ENCODE measurements around the gene COL27A1. TPM values are rescaled to one million over a fixed set of nuclear protein-coding genes. Genes with fewer than 3 reads are reported as not detected.

Gene COL27A1
- total RNA-seq, 1 donor from 2014 or later: 61.4 TPM

DNA sequence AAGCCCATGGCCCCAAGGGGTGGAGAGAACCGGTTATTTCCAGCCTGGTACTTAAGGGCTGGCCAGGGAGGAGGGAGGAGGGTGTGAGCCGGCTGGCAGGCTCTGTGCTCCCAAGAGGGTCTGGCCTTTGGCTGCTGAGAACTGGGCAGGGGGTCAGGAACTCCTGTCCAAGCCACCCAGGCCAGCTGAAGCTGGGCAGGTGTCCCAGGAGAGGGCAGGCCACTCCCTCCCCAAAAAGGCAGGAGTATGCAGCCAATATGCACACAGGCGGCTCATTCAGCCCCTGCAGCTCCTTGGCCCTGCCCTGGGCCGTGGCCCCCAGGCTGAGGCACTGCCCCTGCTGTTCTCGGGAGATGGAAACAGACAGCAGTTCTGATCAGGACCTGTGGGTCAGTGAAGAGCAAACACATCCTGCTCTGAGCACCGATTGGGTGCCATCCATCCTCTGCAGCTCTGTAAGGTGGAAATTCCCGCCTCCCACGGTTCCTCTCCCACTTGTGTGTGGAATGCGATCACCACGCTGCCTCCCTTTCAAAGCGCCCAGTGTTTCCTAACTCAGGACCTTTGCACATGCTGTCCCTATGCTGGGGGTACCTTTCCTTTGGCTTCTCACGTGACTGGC, 39.1 kb upstream of the COL27A1 start:
- Mint-ChIP-seq H3K4me1 (ENCODE audit: unreplicated experiment) (no peaks in the 10 kb centered on the region), H3K27me3 (ENCODE audit: unreplicated experiment) (peaks cover 10% of the 10 kb centered on the region), H3K9me3 (ENCODE audit: unreplicated experiment) (no peaks in the 10 kb centered on the region), H3K4me3 (ENCODE audit: unreplicated experiment) (no peak overlapping the region), H3K36me3 (ENCODE audit: low read depth, unreplicated experiment) (no peaks in the 10 kb centered on the region), H3K27ac (ENCODE audit: unreplicated experiment) (no peak overlapping the region)
- TF ChIP-seq, protein P1, sequence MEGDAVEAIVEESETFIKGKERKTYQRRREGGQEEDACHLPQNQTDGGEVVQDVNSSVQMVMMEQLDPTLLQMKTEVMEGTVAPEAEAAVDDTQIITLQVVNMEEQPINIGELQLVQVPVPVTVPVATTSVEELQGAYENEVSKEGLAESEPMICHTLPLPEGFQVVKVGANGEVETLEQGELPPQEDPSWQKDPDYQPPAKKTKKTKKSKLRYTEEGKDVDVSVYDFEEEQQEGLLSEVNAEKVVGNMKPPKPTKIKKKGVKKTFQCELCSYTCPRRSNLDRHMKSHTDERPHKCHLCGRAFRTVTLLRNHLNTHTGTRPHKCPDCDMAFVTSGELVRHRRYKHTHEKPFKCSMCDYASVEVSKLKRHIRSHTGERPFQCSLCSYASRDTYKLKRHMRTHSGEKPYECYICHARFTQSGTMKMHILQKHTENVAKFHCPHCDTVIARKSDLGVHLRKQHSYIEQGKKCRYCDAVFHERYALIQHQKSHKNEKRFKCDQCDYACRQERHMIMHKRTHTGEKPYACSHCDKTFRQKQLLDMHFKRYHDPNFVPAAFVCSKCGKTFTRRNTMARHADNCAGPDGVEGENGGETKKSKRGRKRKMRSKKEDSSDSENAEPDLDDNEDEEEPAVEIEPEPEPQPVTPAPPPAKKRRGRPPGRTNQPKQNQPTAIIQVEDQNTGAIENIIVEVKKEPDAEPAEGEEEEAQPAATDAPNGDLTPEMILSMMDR (IDR thresholded peaks at IDR 0.05; ENCODE audit: unreplicated experiment): no peak
- DNase-seq (ENCODE audit: low spot score): no peak

DNA sequence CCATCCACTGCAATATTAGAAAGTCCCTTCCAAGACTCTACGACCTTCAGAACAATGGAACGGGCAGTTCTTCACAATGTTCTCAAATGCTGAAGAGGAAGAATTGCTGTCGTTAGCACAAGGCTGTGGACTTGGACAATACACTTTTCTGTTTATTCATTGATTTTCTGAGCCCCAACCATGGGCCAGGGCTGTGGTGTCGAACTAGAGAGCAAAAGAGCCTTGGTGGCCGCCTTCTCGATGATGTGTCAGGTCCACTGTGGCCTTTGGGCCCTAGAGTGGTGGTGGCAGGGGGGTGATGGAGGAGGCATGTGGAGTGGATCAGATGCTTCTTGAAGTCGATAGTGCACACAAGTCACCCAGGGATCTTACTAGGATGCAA, 37.7 kb upstream of the COL27A1 start:
- Mint-ChIP-seq H3K27ac (ENCODE audit: unreplicated experiment) (no peak overlapping the region), H3K9me3 (ENCODE audit: unreplicated experiment) (no peaks in the 10 kb centered on the region), H3K36me3 (ENCODE audit: low read depth, unreplicated experiment) (no peaks in the 10 kb centered on the region), H3K4me3 (ENCODE audit: unreplicated experiment) (no peak overlapping the region), H3K27me3 (ENCODE audit: unreplicated experiment) (peaks cover 10% of the 10 kb centered on the region), H3K4me1 (ENCODE audit: unreplicated experiment) (no peaks in the 10 kb centered on the region)
- TF ChIP-seq, protein P1 (IDR thresholded peaks at IDR 0.05; ENCODE audit: unreplicated experiment): no peak
- no peak for DNase-seq (ENCODE audit: low spot score)

DNA sequence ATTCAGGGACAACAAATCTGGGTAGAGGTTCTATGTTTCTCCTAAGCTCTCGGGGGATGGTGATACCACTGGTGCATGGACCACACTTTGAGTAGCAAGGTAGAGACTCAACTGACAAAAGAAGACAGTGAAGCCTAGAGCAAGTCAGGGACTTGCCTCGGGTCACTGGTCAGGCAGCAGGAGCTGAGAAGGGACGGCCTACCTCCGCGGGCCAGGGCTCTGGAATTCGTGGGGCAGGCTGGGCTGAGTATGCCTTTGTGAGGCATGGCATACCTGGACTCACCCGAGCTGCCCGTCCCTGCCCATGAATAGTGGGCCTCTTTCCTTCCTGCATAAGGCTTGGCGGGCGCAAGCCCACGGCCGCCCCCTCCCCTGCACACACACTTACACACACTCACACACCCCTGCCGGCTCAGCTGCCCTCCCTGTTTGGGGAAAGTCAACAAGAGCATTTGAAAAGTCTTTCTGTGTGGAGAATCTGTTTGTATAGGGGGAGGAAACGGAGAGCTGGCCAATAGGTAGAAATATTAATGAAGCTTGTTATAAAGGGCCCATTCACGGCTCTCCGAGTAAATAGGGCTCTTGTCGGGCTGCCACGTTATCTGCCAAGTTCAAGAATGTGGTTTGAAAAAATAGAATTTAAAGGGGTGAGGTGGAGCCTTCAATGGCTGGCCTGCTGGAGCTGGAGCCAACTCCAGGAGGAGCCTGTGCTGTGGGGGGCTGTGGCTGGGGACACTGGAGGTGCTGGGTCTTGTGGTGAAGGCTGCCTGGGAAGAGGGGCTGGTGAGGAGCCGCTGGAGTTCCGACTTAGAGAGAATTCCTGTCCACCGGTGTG, 37.1 kb upstream of the COL27A1 start:
- no peak overlapping the region for H3K27ac Mint-ChIP-seq (ENCODE audit: unreplicated experiment)
- H3K9me3 Mint-ChIP-seq (ENCODE audit: unreplicated experiment): no peaks in the 10 kb centered on the region
- no peak overlapping the region for H3K4me3 Mint-ChIP-seq (ENCODE audit: unreplicated experiment)
- H3K27me3 Mint-ChIP-seq (ENCODE audit: unreplicated experiment): peaks cover 8% of the 10 kb centered on the region
- no peaks in the 10 kb centered on the region for H3K4me1 Mint-ChIP-seq (ENCODE audit: unreplicated experiment)
- TF ChIP-seq, protein P1 (IDR thresholded peaks at IDR 0.05; ENCODE audit: unreplicated experiment): no peak
- no peaks in the 10 kb centered on the region for H3K36me3 Mint-ChIP-seq (ENCODE audit: low read depth, unreplicated experiment)
- DNase-seq (ENCODE audit: low spot score): no peak

DNA sequence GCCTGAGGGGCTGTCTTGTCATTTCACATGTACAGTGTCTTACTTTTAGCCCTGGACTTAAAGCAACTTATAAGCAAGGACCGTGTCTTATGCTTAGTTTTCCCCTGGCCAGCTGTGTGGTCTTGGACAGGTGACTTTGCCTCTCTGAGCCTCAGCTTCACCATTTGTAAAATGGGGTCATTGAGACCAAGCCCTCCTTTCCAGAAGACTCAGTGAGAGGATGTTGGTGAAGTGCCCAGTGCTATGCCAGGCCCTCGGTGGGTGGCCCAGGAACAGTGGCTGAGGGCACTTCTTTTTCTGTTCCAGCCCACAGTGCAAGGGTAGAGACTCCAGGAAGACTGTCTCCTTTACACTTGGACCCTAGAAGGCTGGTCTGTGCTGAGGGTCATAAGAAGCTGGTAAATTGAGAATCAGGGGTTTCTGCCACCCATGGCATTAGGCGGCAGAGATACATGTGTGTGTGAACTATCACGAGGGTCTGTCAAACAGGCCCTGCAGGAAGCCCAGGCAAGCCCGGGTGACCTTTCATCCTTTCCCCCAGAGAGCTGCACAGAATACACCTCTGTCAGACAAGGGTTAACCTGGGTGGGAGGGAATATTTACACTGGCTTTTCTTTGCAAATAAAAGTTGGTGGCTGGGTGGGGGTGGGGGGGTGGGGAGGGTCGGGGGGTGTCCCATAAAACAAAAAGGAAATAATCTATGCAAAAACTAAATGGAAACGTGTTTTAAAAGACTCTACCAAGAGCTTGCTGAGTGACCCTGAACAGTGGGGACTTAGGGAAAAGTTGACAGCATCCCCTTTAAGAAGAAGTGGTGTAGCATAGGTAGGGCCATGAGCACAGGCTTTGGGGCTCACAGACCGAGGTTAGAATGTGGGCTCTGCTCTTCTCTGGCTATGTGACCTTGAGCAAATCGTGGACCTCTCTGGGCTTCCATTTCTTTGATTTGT, 35.8 kb upstream of the COL27A1 start:
- TF ChIP-seq, protein P1 (IDR thresholded peaks at IDR 0.05; ENCODE audit: unreplicated experiment): no peak
- Mint-ChIP-seq H3K4me3 (ENCODE audit: unreplicated experiment) (no peak overlapping the region), H3K27me3 (ENCODE audit: unreplicated experiment) (peaks cover 10% of the 10 kb centered on the region), H3K36me3 (ENCODE audit: low read depth, unreplicated experiment) (no peaks in the 10 kb centered on the region), H3K27ac (ENCODE audit: unreplicated experiment) (no peak overlapping the region), H3K4me1 (ENCODE audit: unreplicated experiment) (peaks cover 6% of the 10 kb centered on the region), H3K9me3 (ENCODE audit: unreplicated experiment) (no peaks in the 10 kb centered on the region)
- DNase-seq (ENCODE audit: low spot score): no peak

Data from endothelial cell (in vitro differentiated cells).